KMS-11 (cell line): Measurements from ENCODE around the gene FANCG.

ENCODE experiments used
- H2AFZ ChIP-seq: fragments of 200-600 bp; sonication (generic); 2 replicates; pipeline ENCODE4 v1.6.1; 2016; ENCODE audit warnings: antibody characterized with exemption, mixed run types, low read depth
- H3K27ac ChIP-seq: fragments of 200-600 bp; sonication (generic); 2 replicates; pipeline ENCODE4 v1.6.1; 2016; ENCODE audit warnings: mild to moderate bottlenecking, mixed run types
- H3K27me3 ChIP-seq: fragments of 200-600 bp; sonication (generic); 2 replicates; pipeline ENCODE4 v1.6.1; 2017; ENCODE audit warnings: mild to moderate bottlenecking, low read depth, mixed run types, moderate library complexity; ENCODE audit not compliant: insufficient read depth
- H3K36me3 ChIP-seq: fragments of 200-600 bp; sonication (generic); 2 replicates; pipeline ENCODE4 v1.6.1; 2017; ENCODE audit warnings: mild to moderate bottlenecking, mixed run types; ENCODE audit not compliant: insufficient read depth
- H3K4me1 ChIP-seq: fragments of 200-600 bp; sonication (generic); 2 replicates; pipeline ENCODE4 v1.6.1; 2016; ENCODE audit warnings: mild to moderate bottlenecking, low read depth, mixed run types; ENCODE audit not compliant: poor library complexity, severe bottlenecking
- H3K4me2 ChIP-seq: fragments of 200-600 bp; sonication (generic); 2 replicates; pipeline ENCODE4 v1.7.0; 2016; ENCODE audit warnings: mild to moderate bottlenecking, mixed run types
- H3K4me3 ChIP-seq: fragments of 200-600 bp; sonication (generic); IDR thresholded peaks from 2 replicates; pipeline ENCODE4 v1.6.1; 2017; ENCODE audit warnings: low read depth, low read length, mixed read lengths; ENCODE audit not compliant: insufficient read depth
- H3K79me2 ChIP-seq: fragments of 200-600 bp; sonication (generic); 2 replicates; pipeline ENCODE4 v1.6.1; 2016; ENCODE audit warnings: low read depth, mixed run types; ENCODE audit not compliant: insufficient read depth
- H3K9ac ChIP-seq: fragments of 200-600 bp; sonication (generic); 2 replicates; pipeline ENCODE4 v1.6.1; 2016; ENCODE audit warnings: mild to moderate bottlenecking, mixed run types
- H4K20me1 ChIP-seq: fragments of 200-600 bp; sonication (generic); 2 replicates; pipeline ENCODE4 v1.6.1; 2016; ENCODE audit warnings: mild to moderate bottlenecking, mixed run types; ENCODE audit not compliant: insufficient read depth
- TF ChIP-seq, protein P1 (sequence below): fragments of 200-600 bp; sonication (generic); conservative IDR thresholded peaks from 2 replicates; pipeline ENCODE4 v1.6.1; 2017; ENCODE audit warnings: low read depth, mild to moderate bottlenecking, antibody characterized with exemption, low read length, moderate library complexity, mixed read lengths

FANCG gene

GRCh38 chr9:35028341-35028740 lies 51.4 kb downstream of the FANCG start:
- Histone ChIP-seq H2AFZ (no peak overlapping the region), H3K4me2 (peak overlapping the region; percentile 36; the same call in 1 of the 2 replicates), H3K4me1 (peaks cover 20% of the 10 kb centered on the region), H3K9ac (no peak overlapping the region), H3K79me2 (no peaks in the 10 kb centered on the region), H3K27me3 (no peaks in the 10 kb centered on the region), H3K36me3 (no peaks in the 10 kb centered on the region), H3K4me3 (no peak overlapping the region), H4K20me1 (no peaks in the 10 kb centered on the region), H3K27ac (peak overlapping the region; percentile 9; the same call in 1 of the 2 replicates)
- TF ChIP-seq, protein P1, sequence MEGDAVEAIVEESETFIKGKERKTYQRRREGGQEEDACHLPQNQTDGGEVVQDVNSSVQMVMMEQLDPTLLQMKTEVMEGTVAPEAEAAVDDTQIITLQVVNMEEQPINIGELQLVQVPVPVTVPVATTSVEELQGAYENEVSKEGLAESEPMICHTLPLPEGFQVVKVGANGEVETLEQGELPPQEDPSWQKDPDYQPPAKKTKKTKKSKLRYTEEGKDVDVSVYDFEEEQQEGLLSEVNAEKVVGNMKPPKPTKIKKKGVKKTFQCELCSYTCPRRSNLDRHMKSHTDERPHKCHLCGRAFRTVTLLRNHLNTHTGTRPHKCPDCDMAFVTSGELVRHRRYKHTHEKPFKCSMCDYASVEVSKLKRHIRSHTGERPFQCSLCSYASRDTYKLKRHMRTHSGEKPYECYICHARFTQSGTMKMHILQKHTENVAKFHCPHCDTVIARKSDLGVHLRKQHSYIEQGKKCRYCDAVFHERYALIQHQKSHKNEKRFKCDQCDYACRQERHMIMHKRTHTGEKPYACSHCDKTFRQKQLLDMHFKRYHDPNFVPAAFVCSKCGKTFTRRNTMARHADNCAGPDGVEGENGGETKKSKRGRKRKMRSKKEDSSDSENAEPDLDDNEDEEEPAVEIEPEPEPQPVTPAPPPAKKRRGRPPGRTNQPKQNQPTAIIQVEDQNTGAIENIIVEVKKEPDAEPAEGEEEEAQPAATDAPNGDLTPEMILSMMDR: no peak

DNA sequence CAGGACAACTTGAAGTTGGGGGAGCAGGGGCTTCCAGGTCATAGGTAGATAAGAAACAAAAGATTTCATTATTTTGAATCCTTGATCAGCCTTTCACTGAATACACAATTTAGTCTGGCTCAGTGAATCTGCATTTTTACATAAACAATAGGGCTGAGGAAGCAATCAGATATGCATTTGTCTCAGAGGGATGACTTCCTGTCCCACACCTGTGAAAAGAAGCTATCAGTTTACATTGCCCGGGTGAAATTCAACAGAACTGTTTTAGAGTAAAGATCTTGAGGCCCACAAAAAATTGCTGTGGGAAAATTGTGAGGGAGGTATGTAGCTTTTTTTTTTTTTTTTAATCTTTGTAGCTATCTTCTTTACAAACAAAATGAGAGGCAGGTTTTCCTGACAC lies 51.9 kb downstream of the FANCG start:
- Histone ChIP-seq H3K36me3 (no peaks in the 10 kb centered on the region), H3K27me3 (no peaks in the 10 kb centered on the region), H3K9ac (no peak overlapping the region), H4K20me1 (no peaks in the 10 kb centered on the region), H3K4me3 (no peak overlapping the region), H3K27ac (peak overlapping the region; percentile 9; the same call in 1 of the 2 replicates), H3K4me2 (peak overlapping the region; percentile 36; the same call in 1 of the 2 replicates), H3K4me1 (peaks cover 20% of the 10 kb centered on the region), H2AFZ (no peak overlapping the region), H3K79me2 (no peaks in the 10 kb centered on the region)
- TF ChIP-seq, protein P1: no peak

GRCh38 chr9:35027374-35027773 lies 52.4 kb downstream of the FANCG start:
- Histone ChIP-seq H3K4me2 (no peak overlapping the region), H3K79me2 (no peaks in the 10 kb centered on the region), H2AFZ (no peak overlapping the region), H3K4me3 (no peak overlapping the region), H3K36me3 (no peaks in the 10 kb centered on the region), H3K27ac (no peak overlapping the region), H4K20me1 (no peaks in the 10 kb centered on the region), H3K9ac (no peak overlapping the region), H3K27me3 (no peaks in the 10 kb centered on the region), H3K4me1 (peaks cover 20% of the 10 kb centered on the region)
- TF ChIP-seq, protein P1: no peak

GRCh38 chr9:35026671-35027070 lies 53.1 kb downstream of the FANCG start:
- Histone ChIP-seq H3K79me2 (no peaks in the 10 kb centered on the region), H3K27ac (no peak overlapping the region), H3K4me3 (no peak overlapping the region), H3K36me3 (no peaks in the 10 kb centered on the region), H3K9ac (no peak overlapping the region), H3K4me2 (no peak overlapping the region), H4K20me1 (no peaks in the 10 kb centered on the region), H3K27me3 (no peaks in the 10 kb centered on the region), H2AFZ (no peak overlapping the region), H3K4me1 (peaks cover 20% of the 10 kb centered on the region)
- TF ChIP-seq, protein P1: no peak
